Measurements from ENCODE around the gene ITPRID2. TPM values are rescaled to one million over a fixed set of nuclear protein-coding genes. Genes with fewer than 3 reads are reported as not detected.
"Not testable (repeated sequence)": the region's sequence is repeated elsewhere in the genome, so short reads cannot be mapped to it uniquely, and the experiment has no call there.

Gene ITPRID2
- total and polyA plus RNA-seq, 5 experiments from 2014 or later: 1.8 to 58.4 (median 4.6) TPM

DNA sequence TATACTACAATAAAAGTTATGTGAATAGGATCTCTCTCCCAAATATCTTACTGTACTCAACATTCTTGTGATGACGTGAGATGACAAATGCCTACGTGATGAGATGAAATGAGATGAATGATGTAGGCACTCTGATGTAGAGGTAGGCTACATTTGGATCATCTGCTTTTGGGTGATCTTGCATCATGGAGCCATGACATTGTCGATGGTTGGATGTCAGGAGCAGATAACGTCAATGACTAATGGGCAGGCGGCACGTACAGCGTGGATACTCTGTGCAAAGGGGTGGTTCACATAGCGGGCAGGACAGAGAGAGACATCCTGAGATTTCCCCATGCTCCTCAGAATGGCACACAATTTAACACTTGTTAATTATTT is 53.4 kb downstream of the ITPRID2 start:
- Mint-ChIP-seq H3K9me3 (no peaks in the 10 kb centered on the region), H3K36me3 (peaks cover 0 to 2% (median 0%) of the 10 kb centered on the region in 3 donors), H3K27ac (peak overlapping the region in 1 of 10 donors; percentile 64), H3K4me3 (no peak overlapping the region), H3K4me1 (peaks cover 0 to 2% (median 0%) of the 10 kb centered on the region in 4 donors), H3K27me3 (peaks cover 8 to 31% (median 13%) of the 10 kb centered on the region in 5 donors)
- ATAC-seq (no peak), DNase-seq (no peak)
- POLR2A ChIA-PET: no interaction called here

DNA sequence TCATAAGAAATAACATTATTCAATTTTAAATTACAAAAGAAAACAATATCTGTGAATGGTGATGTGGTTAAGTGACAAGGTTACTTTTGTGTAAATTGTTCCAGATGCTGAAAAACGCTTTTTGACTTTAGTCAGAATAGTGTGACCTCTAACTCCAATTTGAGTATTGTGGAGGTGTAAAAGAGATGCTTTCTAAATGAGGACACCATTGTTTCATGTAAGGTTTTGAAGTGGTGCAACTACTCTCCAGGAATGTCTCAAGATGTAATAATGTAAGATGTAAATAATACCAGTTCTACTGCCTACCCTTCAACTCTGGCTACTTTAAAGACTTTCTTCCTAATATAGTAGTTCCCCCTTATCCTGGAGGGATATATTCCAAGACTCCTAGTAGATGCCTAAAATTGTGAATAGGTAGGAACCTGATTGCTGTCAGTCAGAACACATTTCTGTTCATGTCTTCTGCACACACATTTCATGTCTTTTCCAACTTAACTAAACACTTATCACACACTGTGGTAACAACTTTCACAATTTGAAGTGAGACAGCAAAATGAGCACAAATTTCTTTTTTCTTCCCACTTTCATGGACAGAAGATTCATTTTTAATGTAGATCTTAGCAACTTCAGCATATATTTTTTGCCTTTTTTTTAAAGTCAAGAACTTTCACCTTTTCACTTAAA is 55.1 kb downstream of the ITPRID2 start:
- POLR2A ChIA-PET: no interaction called here
- H3K9me3 Mint-ChIP-seq: no peaks in the 10 kb centered on the region

DNA sequence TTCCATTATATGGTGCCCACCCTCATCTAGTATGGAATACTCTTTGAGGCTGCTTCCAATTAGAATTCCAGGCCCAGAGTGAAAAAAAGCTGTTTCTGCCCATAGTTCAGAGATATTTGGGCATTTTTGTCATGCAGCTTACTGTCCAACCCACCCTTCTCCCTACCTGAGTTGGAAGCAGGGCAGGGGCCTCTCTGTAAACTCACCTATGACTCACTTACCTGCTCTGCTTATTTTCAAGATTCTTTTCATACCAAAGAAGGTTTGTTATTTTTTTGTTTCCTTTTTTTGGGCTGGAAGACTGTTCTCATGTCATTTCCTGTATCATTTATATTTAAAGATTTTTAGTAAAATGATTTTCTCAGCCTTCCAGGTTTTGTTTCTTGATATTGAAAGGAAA is 55.7 kb downstream of the ITPRID2 start:
- ATAC-seq (no peak), DNase-seq (no peak)
- POLR2A ChIA-PET: no interaction called here
- Mint-ChIP-seq H3K9me3 (no peaks in the 10 kb centered on the region), H3K4me1 (peaks cover 0 to 2% (median 0%) of the 10 kb centered on the region in 4 donors), H3K27me3 (peaks cover 3 to 16% (median 7%) of the 10 kb centered on the region in 5 donors), H3K4me3 (no peak overlapping the region), H3K27ac (no peak overlapping the region), H3K36me3 (no peaks in the 10 kb centered on the region)

More for the DNA sequence above, 55.1 kb downstream of the ITPRID2 start:
- DNase-seq: no peak
- no peak overlapping the region for H3K27ac Mint-ChIP-seq
- no peak overlapping the region for H3K4me3 Mint-ChIP-seq
- peaks cover 3 to 23% (median 11%) of the 10 kb centered on the region in 5 donors for H3K27me3 Mint-ChIP-seq
- ATAC-seq: no peak
- peaks cover 0 to 2% (median 0%) of the 10 kb centered on the region in 3 donors for H3K36me3 Mint-ChIP-seq
- H3K4me1 Mint-ChIP-seq: peaks cover 0 to 2% (median 0%) of the 10 kb centered on the region in 4 donors

DNA sequence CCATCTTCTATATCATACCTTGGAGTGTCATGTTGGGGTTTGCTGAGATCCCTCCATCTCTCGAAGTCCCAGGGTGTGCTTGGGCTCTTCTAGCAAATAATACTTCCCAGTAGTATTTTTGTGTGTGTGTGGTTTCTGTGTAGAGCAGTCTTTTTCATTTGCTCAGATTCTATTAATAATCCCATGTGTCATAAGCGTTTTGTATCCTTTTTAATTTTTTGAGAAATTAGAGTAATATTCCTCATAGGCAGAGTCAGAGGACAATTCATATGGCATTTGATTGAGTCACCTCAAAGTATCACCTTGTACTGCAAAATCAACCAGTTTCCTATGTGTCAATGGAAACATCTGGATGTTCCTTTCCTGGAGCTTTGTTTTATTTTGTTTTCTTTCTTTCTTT is 56.7 kb downstream of the ITPRID2 start:
- Mint-ChIP-seq H3K9me3 (no peaks in the 10 kb centered on the region), H3K36me3 (no peaks in the 10 kb centered on the region), H3K4me1 (peaks cover 0 to 2% (median 0%) of the 10 kb centered on the region in 4 donors), H3K27ac (no peak overlapping the region), H3K4me3 (no peak overlapping the region), H3K27me3 (peaks cover 3 to 16% (median 7%) of the 10 kb centered on the region in 5 donors)
- POLR2A ChIA-PET: no interaction called here
- DNase-seq: no peak
- no peak for ATAC-seq

DNA sequence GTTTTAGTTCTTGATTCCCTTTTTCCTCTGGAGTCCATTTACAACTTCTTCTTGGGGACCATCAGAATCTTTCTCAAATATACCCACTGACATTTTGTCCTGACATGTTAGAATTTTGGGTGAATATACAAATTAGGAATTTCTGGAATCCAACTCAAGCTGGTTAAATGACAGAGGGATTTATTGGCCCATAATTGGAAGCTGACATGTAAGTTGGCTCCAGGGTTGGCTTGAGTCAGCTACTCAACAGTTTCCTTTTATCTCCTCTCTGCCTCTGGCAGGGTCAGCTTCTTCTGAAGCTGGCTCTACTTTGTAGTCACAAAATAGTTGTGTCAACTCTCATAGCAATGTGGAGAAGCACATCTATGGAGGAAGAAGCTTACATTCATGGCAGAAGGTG is 57.5 kb downstream of the ITPRID2 start:
- no peaks in the 10 kb centered on the region for H3K9me3 Mint-ChIP-seq
- H3K36me3 Mint-ChIP-seq: no peaks in the 10 kb centered on the region
- no peak for ATAC-seq
- POLR2A ChIA-PET: no interaction called here
- H3K4me1 Mint-ChIP-seq: peaks cover 0 to 7% (median 3%) of the 10 kb centered on the region in 4 donors
- H3K27ac Mint-ChIP-seq: peak overlapping the region in 1 of 10 donors; percentile 12
- DNase-seq: no peak
- peaks cover 3 to 13% (median 7%) of the 10 kb centered on the region in 5 donors for H3K27me3 Mint-ChIP-seq
- H3K4me3 Mint-ChIP-seq: no peak overlapping the region

DNA sequence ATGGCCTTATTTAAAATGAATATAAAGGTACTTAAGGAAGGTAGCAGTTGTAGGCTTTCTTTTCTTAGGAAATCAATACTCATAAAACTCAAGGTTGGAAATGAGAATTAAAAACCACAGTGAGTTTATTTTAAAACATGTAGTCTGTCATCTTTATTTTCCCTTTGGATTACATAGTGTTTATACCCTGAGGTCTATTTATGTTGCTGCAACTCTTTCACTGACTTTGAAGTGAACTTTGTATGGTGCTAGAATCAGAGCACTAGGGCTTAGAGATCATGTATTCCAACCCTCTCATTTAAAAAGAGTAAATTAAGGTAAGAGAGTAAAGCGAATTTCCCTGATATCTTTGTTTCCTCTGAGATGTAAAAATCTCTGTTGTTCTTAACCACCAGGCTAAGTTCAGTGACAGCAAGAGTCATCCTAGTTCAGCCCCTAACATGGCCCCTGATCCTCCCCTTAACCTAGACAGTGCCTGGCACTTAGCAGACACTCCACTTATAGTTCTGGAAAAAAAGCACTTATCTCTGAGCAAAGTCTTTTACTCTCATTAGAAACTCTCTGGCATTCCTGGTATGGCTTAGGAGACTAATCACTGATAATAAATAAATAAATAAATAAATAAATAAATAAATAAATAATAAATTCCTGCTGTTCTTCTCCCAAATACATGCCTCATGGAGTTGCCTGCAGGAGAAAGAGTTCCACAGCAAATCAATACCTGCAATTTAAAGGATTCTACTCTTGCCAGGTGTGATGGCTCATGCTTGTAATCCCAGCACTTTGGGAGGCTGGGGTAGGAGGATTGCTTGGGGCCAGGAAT is 61.1 kb downstream of the ITPRID2 start:
- peaks cover 0 to 6% (median 4%) of the 10 kb centered on the region in 5 donors for H3K27me3 Mint-ChIP-seq
- peaks cover 0 to 12% (median 6%) of the 10 kb centered on the region in 4 donors for H3K4me1 Mint-ChIP-seq
- H3K36me3 Mint-ChIP-seq: no peaks in the 10 kb centered on the region
- ATAC-seq (no peak), DNase-seq (no peak)
- POLR2A ChIA-PET: no interaction called here
- H3K27ac Mint-ChIP-seq: no peak overlapping the region
- no peak overlapping the region for H3K4me3 Mint-ChIP-seq
- no peaks in the 10 kb centered on the region for H3K9me3 Mint-ChIP-seq

DNA sequence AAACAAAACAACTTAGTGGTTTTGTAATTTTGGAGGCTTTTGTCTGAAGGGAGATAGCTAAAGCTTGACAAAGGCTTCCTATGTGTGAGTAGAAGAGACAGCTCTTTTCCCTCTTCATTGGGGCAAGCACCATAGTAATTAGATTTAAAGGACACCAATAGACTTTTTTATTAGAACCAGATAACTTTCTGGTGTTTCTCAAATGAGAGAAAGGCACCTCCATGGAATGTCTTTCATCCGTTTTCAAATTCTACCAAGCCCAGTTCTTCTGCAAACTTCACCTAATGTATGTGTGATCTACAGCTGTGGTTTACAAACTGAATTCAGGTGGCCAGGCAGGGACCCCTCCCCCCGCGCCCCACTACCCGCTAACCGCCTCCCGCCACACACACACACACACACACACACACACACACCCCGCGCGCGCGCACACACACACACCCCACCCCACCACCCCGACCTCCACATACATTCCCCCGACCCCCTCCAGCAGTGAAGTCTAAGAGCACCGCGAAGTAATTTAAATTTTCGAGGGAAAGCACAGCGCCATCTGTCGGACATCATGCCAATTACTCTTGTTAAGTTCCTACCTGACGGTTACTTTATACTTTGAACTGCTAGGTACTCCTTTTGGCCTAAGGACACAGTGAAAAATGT is 62.5 kb downstream of the ITPRID2 start:
- POLR2A ChIA-PET: no interaction called here
- H3K27me3 Mint-ChIP-seq: peaks cover 0 to 12% (median 4%) of the 10 kb centered on the region in 5 donors

DNA sequence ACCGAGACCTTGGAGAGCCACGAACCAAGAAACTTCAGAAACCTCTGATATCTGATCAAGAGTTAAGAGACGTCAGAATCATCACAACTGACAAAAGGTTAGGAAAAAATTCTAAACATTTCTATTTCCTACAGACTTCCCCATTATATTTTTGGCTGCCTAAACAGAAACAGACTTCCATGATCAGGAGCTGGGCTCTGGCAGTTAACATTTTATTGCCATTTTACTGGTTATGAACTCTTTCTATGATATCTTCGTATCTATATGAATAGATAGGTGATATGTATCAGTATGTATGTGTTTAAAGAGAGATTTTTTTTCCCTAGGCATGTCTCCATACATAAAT is 63.0 kb downstream of the ITPRID2 start:
- Mint-ChIP-seq H3K4me1 (peaks cover 0 to 12% (median 6%) of the 10 kb centered on the region in 4 donors), H3K9me3 (no peaks in the 10 kb centered on the region), H3K27ac (no peak overlapping the region), H3K27me3 (peaks cover 0 to 12% (median 4%) of the 10 kb centered on the region in 5 donors), H3K4me3 (peak overlapping the region in 8 of 10 donors; percentile 26 to 83 (median 46)), H3K36me3 (no peaks in the 10 kb centered on the region)
- DNase-seq (no peak), ATAC-seq (no peak)
- POLR2A ChIA-PET: interaction anchor here (0.6 kb wide), 1 partner anchor 26 kb away, joined by 3 read pairs; no protein-coding TSS in a partner anchor

More for the DNA sequence above, 62.5 kb downstream of the ITPRID2 start:
- H3K4me1 Mint-ChIP-seq: peaks cover 0 to 12% (median 6%) of the 10 kb centered on the region in 4 donors
- peak; percentile 81 to 89 for ATAC-seq
- H3K36me3 Mint-ChIP-seq: no peaks in the 10 kb centered on the region
- no peak overlapping the region for H3K27ac Mint-ChIP-seq
- peak; percentile 31 to 81 (median 51) for DNase-seq
- no peaks in the 10 kb centered on the region for H3K9me3 Mint-ChIP-seq
- peak overlapping the region; percentile 40 to 83 (median 60) for H3K4me3 Mint-ChIP-seq

DNA sequence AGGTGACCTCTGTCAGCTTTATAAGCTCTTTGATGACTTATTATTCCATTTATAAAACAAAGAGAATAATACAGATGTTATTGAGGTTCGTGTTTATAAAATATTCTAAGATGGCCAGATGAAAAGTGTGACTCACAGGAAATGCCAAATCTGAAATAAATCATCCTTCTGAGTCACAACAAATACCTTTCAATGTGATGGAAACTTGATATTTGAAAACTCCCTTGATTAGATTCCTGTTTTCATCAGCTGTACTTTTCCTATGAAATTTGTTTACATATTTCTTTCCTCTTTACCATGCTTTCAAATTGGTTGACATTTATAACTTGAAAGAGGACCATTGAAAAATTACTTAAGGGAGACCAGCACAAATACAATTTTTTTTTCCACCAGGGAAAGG is 63.5 kb downstream of the ITPRID2 start:
- DNase-seq (no peak), ATAC-seq (no peak)
- peaks cover 0 to 12% (median 6%) of the 10 kb centered on the region in 4 donors for H3K4me1 Mint-ChIP-seq
- H3K27me3 Mint-ChIP-seq: peaks cover 0 to 12% (median 4%) of the 10 kb centered on the region in 5 donors
- H3K9me3 Mint-ChIP-seq: no peaks in the 10 kb centered on the region
- no peaks in the 10 kb centered on the region for H3K36me3 Mint-ChIP-seq
- H3K4me3 Mint-ChIP-seq: no peak overlapping the region
- POLR2A ChIA-PET: interaction anchor here (0.6 kb wide), 1 partner anchor 25 kb away, joined by 3 read pairs; no protein-coding TSS in a partner anchor
- no peak overlapping the region for H3K27ac Mint-ChIP-seq

DNA sequence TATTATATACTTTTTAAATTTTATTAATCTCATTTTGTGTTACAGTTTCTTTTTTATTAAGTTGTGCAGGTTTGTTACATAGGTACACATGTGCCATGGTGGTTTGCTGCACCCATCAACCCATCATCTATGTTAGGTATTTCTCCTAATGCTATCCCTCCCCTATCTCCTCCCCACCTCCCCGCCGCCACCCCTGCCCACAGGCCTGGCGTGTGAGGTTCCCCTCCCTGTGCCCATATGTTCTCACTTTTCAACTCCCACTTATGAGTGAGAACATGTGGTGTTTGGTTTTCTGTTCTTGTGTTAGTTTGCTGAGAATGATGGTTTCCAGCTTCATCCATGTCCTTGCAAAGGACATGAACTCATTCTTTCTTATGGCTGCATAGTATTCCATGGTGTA is 64.3 kb downstream of the ITPRID2 start:
- Mint-ChIP-seq H3K4me1 (peaks cover 0 to 12% (median 6%) of the 10 kb centered on the region in 4 donors), H3K27me3 (peaks cover 0 to 12% (median 8%) of the 10 kb centered on the region in 5 donors)
- H3K36me3 Mint-ChIP-seq, H3K27ac Mint-ChIP-seq, ATAC-seq, H3K4me3 Mint-ChIP-seq, DNase-seq, H3K9me3 Mint-ChIP-seq, POLR2A ChIA-PET: not testable (repeated sequence)

DNA sequence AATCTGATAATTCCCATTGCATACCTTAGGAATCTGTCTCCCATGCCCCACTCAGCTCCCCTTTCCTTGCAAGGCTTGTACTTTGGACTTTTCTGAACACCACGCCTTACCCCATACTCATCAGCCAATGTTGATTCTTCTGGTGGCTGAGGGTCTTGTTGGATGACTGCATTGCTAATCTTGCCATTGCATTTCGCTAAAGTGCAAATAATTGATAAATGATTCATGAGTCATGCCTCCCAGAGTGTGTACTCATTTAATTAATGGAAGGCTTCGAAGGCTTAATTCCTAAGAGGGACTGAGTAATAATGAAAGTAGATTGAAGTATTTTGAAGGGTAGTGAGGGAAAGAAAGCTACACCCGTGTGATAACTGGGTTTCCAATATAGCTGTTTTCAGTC is 66.1 kb downstream of the ITPRID2 start:
- Mint-ChIP-seq H3K27me3 (peaks cover 3 to 12% (median 9%) of the 10 kb centered on the region in 5 donors), H3K27ac (no peak overlapping the region), H3K9me3 (no peaks in the 10 kb centered on the region), H3K36me3 (no peaks in the 10 kb centered on the region), H3K4me3 (no peak overlapping the region), H3K4me1 (peaks cover 0 to 12% (median 6%) of the 10 kb centered on the region in 4 donors)
- POLR2A ChIA-PET: no interaction called here
- ATAC-seq: no peak
- no peak for DNase-seq

DNA sequence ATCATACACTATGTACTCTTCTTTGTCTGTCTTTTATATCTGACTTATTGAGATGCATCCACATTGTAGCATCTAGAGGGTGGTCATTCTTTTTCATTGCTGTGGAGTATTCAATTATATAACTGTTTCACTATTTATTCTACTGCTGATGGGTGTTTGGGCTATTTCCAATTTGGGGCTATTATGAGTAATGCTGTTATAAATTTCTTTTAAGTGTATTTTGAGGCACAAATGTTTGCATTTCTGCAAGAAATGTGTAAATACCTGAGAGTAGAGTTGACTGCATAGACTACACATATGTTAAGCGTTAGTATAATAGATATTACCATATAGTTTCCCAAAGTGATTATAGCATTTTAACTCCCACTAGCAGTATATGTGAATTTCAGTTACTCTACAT is 67.2 kb downstream of the ITPRID2 start:
- H3K4me1 Mint-ChIP-seq: peaks cover 0 to 9% (median 4%) of the 10 kb centered on the region in 4 donors
- no peak overlapping the region for H3K27ac Mint-ChIP-seq
- DNase-seq: no peak
- H3K9me3 Mint-ChIP-seq: no peaks in the 10 kb centered on the region
- no peak for ATAC-seq
- no peaks in the 10 kb centered on the region for H3K36me3 Mint-ChIP-seq
- POLR2A ChIA-PET: no interaction called here
- H3K27me3 Mint-ChIP-seq: peaks cover 3 to 12% (median 9%) of the 10 kb centered on the region in 5 donors
- H3K4me3 Mint-ChIP-seq: no peak overlapping the region
